Neuronal stem cell (in vitro differentiated cells): ENCODE measurements around the gene CLASP1.

ENCODE experiments used
- DNase-seq: peaks from one replicate; pipeline ENCODE4 v3.0.0-alpha.2; 2013; ENCODE audit warnings: low spot score
- H2AFZ ChIP-seq: one replicate; pipeline ENCODE4 v1.6.1; 2013; ENCODE audit warnings: mild to moderate bottlenecking, low read length, inconsistent platforms
- H2AK5ac ChIP-seq: 2 replicates; pipeline ENCODE4 v1.6.1; 2013; ENCODE audit warnings: low read depth, mild to moderate bottlenecking, inconsistent platforms, low read length, moderate library complexity, mixed read lengths
- H2BK120ac ChIP-seq: 2 replicates; pipeline ENCODE4 v1.6.1; 2013; ENCODE audit warnings: low read depth, mild to moderate bottlenecking, inconsistent platforms, low read length, moderate library complexity, mixed read lengths
- H2BK12ac ChIP-seq: one replicate; pipeline ENCODE4 v1.6.1; 2013; ENCODE audit warnings: low read length, inconsistent platforms
- H2BK15ac ChIP-seq: 2 replicates; pipeline ENCODE4 v1.6.1; 2013; ENCODE audit warnings: mild to moderate bottlenecking, low read length, inconsistent platforms, mixed read lengths
- H2BK5ac ChIP-seq: one replicate; pipeline ENCODE4 v1.6.1; 2013; ENCODE audit warnings: inconsistent platforms, mild to moderate bottlenecking, low read length, moderate library complexity
- H3K14ac ChIP-seq: one replicate; pipeline ENCODE4 v1.6.1; 2013; ENCODE audit warnings: low read length, inconsistent platforms
- H3K18ac ChIP-seq: 2 replicates; pipeline ENCODE4 v1.6.1; 2013; ENCODE audit warnings: low read length, inconsistent platforms
- H3K23ac ChIP-seq: 2 replicates; pipeline ENCODE4 v1.6.1; 2013; ENCODE audit warnings: low read depth, mild to moderate bottlenecking, mixed read lengths, low read length, inconsistent platforms; ENCODE audit not compliant: poor library complexity
- H3K27ac ChIP-seq: replicated peaks from 3 replicates; pipeline ENCODE4 v1.5.1; 2013; ENCODE audit warnings: low read length, inconsistent platforms
- H3K27me3 ChIP-seq, 3 experiments: 2 replicates each; pipeline ENCODE4 v1.6.1; 2013; ENCODE audit warnings: low read length in 3 of 3, mild to moderate bottlenecking in 2 of 3, inconsistent platforms in 1 of 3, low read depth in 1 of 3, mixed read lengths in 1 of 3, moderate library complexity in 1 of 3; ENCODE audit not compliant: control insufficient read depth in 3 of 3, insufficient read depth in 3 of 3
- H3K36me3 ChIP-seq, 2 donors: replicated peaks in 1 of 2; 2 replicates each; pipeline ENCODE4 v1.6.1; 2013; ENCODE audit warnings: low read length in 2 of 2; ENCODE audit not compliant: control insufficient read depth in 2 of 2, insufficient read depth in 2 of 2
- H3K4ac ChIP-seq: 2 replicates; pipeline ENCODE4 v1.6.1; 2013; ENCODE audit warnings: inconsistent platforms, mild to moderate bottlenecking, low read length, moderate library complexity
- H3K4me1 ChIP-seq, 2 donors: 1 replicate in 1 of 2; 2 replicates in 1 of 2; pipeline ENCODE4 v1.6.1; 2013; ENCODE audit warnings: low read length in 2 of 2, low read depth in 1 of 2; ENCODE audit not compliant: control insufficient read depth in 2 of 2, insufficient read depth in 1 of 2
- H3K4me2 ChIP-seq: one replicate; pipeline ENCODE4 v1.6.1; 2013; ENCODE audit warnings: mild to moderate bottlenecking, low read length, inconsistent platforms; ENCODE audit not compliant: insufficient read depth, poor library complexity, severe bottlenecking
- H3K4me3 ChIP-seq, 2 donors: 2 replicates each; pipeline ENCODE4 v1.5.1; 2013; ENCODE audit warnings: low read length in 2 of 2, mild to moderate bottlenecking in 2 of 2, inconsistent platforms in 1 of 2, moderate library complexity in 1 of 2
- H3K79me1 ChIP-seq: one replicate; pipeline ENCODE4 v1.6.1; 2013; ENCODE audit warnings: low read depth, mild to moderate bottlenecking, inconsistent platforms, low read length, moderate library complexity
- H3K9ac ChIP-seq: one replicate; pipeline ENCODE4 v1.6.1; 2013; ENCODE audit warnings: mild to moderate bottlenecking, low read depth, low read length, inconsistent platforms; ENCODE audit not compliant: poor library complexity
- H3K9me3 ChIP-seq, 2 donors: replicated peaks in 1 of 2; 2 replicates each; pipeline versions ENCODE3 to v1.6.1; 2013; ENCODE audit warnings: low read length in 2 of 2, mild to moderate bottlenecking in 2 of 2, inconsistent platforms in 1 of 2, low read depth in 1 of 2, mixed read lengths in 1 of 2, moderate library complexity in 1 of 2; ENCODE audit not compliant: control insufficient read depth in 2 of 2, insufficient read depth in 1 of 2
- H4K8ac ChIP-seq: one replicate; pipeline ENCODE4 v1.6.1; 2013; ENCODE audit warnings: low read depth, mild to moderate bottlenecking, inconsistent platforms, low read length, moderate library complexity
- H4K91ac ChIP-seq: one replicate; pipeline ENCODE4 v1.6.1; 2013; ENCODE audit warnings: low read length, low read depth, mild to moderate bottlenecking, inconsistent platforms; ENCODE audit not compliant: poor library complexity
- WGBS, 2 donors: extraction: QIAGEN DNeasy Blood & Tissue Kit; methylation state at CpG; one replicate each; pipeline ENCODE4 v1.1.7; 2013; ENCODE audit warnings: missing lambda C conversion rate in 2 of 2, mixed read lengths in 1 of 2; ENCODE audit not compliant: insufficient read length in 2 of 2, insufficient replicate concordance in 1 of 2; ENCODE audit errors: extremely low coverage in 2 of 2; 5-methylcytosine and 5-hydroxymethylcytosine counted together

Gene CLASP1

DNA sequence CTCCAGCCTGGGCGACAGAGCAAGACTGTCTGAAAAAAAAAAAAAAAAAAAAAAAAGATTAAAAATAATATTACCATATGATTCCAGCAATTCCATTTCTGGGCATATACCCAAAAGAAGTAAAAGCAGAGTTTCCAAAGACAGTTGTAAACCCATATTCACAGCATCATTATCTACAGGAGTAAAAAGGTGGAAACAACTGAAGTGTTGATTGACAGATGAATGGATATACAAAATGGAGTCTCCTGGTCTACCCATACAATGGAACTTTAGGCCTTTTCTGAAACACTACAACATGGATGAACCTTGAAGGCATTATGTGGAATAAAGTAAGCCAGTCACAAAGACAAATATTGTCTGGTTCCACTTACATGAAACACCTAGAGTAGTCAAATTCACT, 112.9 kb downstream of the CLASP1 start:
- Histone ChIP-seq H2AK5ac (no peak overlapping the region), H3K79me1 (peaks cover 1% of the 10 kb centered on the region), H3K27ac (no peak overlapping the region), H3K4me2 (no peak overlapping the region), H2BK120ac (no peak overlapping the region), H3K4me3 (no peak overlapping the region), H3K9me3 (no peaks in the 10 kb centered on the region), H3K4ac (no peak overlapping the region), H2BK5ac (no peak overlapping the region), H3K23ac (no peak overlapping the region), H3K27me3 (no peaks in the 10 kb centered on the region), H3K18ac (no peak overlapping the region), H2BK15ac (no peak overlapping the region), H2BK12ac (no peak overlapping the region), H3K14ac (no peak overlapping the region), H4K8ac (no peak overlapping the region), H2AFZ (no peak overlapping the region), H3K36me3 (no peaks in the 10 kb centered on the region), H4K91ac (no peak overlapping the region), H3K4me1 (peaks cover 16 to 30% of the 10 kb centered on the region in 2 donors), H3K9ac (no peak overlapping the region)
- no CpG with 5 or more reads among the region's 1 CpG for WGBS, 2 donors
- DNase-seq = no peak

DNA sequence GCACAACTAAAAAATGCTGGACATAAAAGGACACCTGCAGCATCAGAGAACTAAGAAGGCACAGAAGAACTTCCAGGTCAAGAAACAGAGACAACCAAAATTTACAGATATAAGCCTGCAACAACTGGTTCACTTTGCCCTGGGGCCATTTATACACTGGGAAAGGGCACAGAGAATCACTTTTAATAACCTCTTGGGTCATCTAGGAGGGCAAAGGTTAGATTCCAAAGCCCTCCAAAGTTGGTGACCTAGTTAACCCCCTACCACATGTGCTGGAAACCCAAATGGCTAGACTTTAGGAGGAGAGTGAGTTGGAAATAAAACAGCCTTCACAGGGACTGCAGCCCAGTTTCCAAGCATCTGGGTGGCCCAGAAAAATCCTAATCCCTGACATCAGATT, 115.3 kb downstream of the CLASP1 start:
- Histone ChIP-seq H2BK5ac (no peak overlapping the region), H3K9ac (no peak overlapping the region), H3K4me1 (peaks cover 16 to 36% of the 10 kb centered on the region in 2 donors), H2BK15ac (no peak overlapping the region), H3K27ac (peak overlapping the region; percentile 13), H2BK12ac (no peak overlapping the region), H3K27me3 (no peaks in the 10 kb centered on the region), H2BK120ac (no peak overlapping the region), H3K4me3 (no peak overlapping the region), H3K18ac (no peak overlapping the region), H3K79me1 (peaks cover 1% of the 10 kb centered on the region), H3K4ac (no peak overlapping the region), H3K4me2 (no peak overlapping the region), H3K36me3 (no peaks in the 10 kb centered on the region), H3K14ac (no peak overlapping the region), H4K91ac (no peak overlapping the region), H3K9me3 (no peaks in the 10 kb centered on the region), H3K23ac (no peak overlapping the region), H2AK5ac (no peak overlapping the region), H2AFZ (no peak overlapping the region), H4K8ac (no peak overlapping the region)
- DNase-seq = peak; percentile 73

DNA sequence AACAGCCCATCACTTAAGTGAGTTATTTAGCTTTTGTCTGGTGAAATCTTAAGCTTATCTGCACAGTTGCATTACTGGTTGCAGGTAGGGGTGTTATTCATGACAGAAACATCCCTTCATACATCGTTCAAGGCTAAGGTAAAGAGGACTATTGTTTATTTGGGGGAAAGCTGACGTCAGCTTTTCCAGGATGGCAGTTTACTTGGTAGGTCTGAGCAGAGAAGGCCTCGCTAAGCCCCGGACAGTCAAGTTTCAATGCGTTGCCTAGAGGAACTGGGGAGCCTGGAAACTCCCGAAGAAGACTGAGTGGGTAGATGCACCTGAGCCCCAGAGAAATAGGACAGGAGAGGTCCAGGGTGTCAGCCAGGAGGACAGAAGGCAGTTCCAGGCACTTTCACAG, 116.4 kb downstream of the CLASP1 start:
- Histone ChIP-seq H3K23ac (no peak overlapping the region), H3K4ac (no peak overlapping the region), H2BK120ac (no peak overlapping the region), H3K79me1 (no peaks in the 10 kb centered on the region), H2AK5ac (no peak overlapping the region), H3K9me3 (no peaks in the 10 kb centered on the region), H3K14ac (no peak overlapping the region), H2BK12ac (no peak overlapping the region), H3K9ac (no peak overlapping the region), H2BK15ac (no peak overlapping the region), H3K4me3 (no peak overlapping the region), H3K27me3 (no peaks in the 10 kb centered on the region), H3K18ac (no peak overlapping the region), H3K36me3 (peaks cover 0 to 10% of the 10 kb centered on the region in 2 donors), H4K91ac (no peak overlapping the region), H3K4me1 (peaks cover 16 to 42% of the 10 kb centered on the region in 2 donors), H3K4me2 (no peak overlapping the region), H2BK5ac (no peak overlapping the region), H4K8ac (no peak overlapping the region), H3K27ac (no peak overlapping the region), H2AFZ (no peak overlapping the region)
- no CpG with 5 or more reads among the region's 6 CpGs for WGBS, 2 donors
- DNase-seq = no peak

DNA sequence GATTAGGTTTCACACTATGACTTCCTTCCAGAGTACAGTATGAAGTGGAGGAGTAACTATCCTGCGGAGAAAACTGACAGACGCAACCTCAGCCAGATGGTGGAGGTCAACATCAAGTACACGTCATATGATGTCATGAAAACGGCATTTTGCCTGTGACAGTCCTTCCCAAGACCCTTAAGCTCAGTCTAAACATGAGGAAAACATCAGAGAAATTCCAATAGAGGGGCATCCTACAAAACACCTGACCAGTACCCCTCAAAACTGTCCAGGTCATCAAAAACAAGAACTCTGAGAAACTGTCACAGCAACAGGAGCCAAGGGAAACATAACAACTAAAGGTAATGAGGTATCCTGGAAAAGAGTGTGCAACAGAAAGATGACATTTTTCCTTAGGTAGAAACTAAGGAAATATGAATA, 116.9 kb downstream of the CLASP1 start:
- no CpG with 5 or more reads among the region's 4 CpGs for WGBS, 2 donors

More for the DNA sequence above, 116.9 kb downstream of the CLASP1 start:
- Histone ChIP-seq H2AK5ac (no peak overlapping the region), H2BK5ac (no peak overlapping the region), H2BK12ac (no peak overlapping the region), H3K9ac (no peak overlapping the region), H3K4me3 (no peak overlapping the region), H3K36me3 (peaks cover 0 to 15% of the 10 kb centered on the region in 2 donors), H3K23ac (no peak overlapping the region), H3K14ac (no peak overlapping the region), H3K79me1 (no peaks in the 10 kb centered on the region), H2BK15ac (no peak overlapping the region), H3K27me3 (no peaks in the 10 kb centered on the region), H2BK120ac (no peak overlapping the region), H2AFZ (no peak overlapping the region), H3K27ac (no peak overlapping the region), H3K4me1 (peaks cover 18 to 42% of the 10 kb centered on the region in 2 donors), H3K4me2 (no peak overlapping the region), H4K91ac (no peak overlapping the region), H4K8ac (no peak overlapping the region), H3K9me3 (no peaks in the 10 kb centered on the region), H3K18ac (no peak overlapping the region), H3K4ac (no peak overlapping the region)
- DNase-seq = no peak
